ENCODE results near the gene CA11. TPM values are rescaled to one million over a fixed set of nuclear protein-coding genes. Genes with fewer than 3 reads are reported as not detected.
A peak's percentile ranks its signal among the peaks of the same experiment; 100 is the strongest.

CA11 gene
- total and polyA plus RNA-seq, 2 donors (not counting 1 experiment from before 2014, with no cell fraction given) = 1.7 to 4.1 TPM

DNA sequence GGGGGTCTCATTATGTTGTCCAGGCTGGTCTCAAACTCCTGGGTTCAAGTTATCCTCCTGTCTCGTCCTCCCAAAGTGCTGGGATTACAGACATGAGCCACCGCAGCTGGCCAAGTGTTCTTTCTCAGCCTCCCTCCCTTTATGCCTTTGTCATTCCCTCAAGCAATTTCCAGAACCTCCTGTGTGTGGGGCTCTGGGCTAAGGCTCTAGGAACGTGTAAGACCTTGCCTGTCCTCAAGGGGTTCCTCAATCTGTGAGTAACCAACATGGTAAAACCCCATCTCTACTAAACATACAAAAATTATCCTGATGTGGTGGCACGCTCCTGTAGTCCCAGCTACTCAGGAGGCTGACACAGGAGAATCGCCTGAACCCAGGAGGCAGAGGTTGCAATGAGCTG, 55.0 kb downstream of the CA11 start:
- no peaks in the 10 kb centered on the region for H3K9me3 ChIP-seq (ENCODE audit: control insufficient read depth, insufficient read depth, low read depth, low read length)
- no peaks in the 10 kb centered on the region for H3K27me3 ChIP-seq (ENCODE audit: control insufficient read depth, insufficient read depth, low read length)
- no peak overlapping the region for H3K4me2 ChIP-seq (ENCODE audit: extremely low read depth, insufficient read depth, low read length)
- no peak overlapping the region for H2AFZ ChIP-seq (ENCODE audit: low read length)
- no peaks in the 10 kb centered on the region for H3K4me1 ChIP-seq (ENCODE audit: control insufficient read depth, extremely low read depth, insufficient read depth, low read length)
- TF ChIP-seq EZH2 (IDR thresholded peaks at IDR 0.05; ENCODE audit: low read length, missing control alignments) = no peak
- TF ChIP-seq, protein P1, sequence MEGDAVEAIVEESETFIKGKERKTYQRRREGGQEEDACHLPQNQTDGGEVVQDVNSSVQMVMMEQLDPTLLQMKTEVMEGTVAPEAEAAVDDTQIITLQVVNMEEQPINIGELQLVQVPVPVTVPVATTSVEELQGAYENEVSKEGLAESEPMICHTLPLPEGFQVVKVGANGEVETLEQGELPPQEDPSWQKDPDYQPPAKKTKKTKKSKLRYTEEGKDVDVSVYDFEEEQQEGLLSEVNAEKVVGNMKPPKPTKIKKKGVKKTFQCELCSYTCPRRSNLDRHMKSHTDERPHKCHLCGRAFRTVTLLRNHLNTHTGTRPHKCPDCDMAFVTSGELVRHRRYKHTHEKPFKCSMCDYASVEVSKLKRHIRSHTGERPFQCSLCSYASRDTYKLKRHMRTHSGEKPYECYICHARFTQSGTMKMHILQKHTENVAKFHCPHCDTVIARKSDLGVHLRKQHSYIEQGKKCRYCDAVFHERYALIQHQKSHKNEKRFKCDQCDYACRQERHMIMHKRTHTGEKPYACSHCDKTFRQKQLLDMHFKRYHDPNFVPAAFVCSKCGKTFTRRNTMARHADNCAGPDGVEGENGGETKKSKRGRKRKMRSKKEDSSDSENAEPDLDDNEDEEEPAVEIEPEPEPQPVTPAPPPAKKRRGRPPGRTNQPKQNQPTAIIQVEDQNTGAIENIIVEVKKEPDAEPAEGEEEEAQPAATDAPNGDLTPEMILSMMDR (conservative IDR thresholded peaks at IDR 0.05 in 1 of 2, IDR thresholded peaks at IDR 0.05 in 1 of 2; ENCODE audit: low read depth in 1 of 2, low read length in 2 of 2) = no peak
- H4K20me1 ChIP-seq (ENCODE audit: control insufficient read depth, extremely low read depth, insufficient read depth, low read length) = no peaks in the 10 kb centered on the region
- H3K36me3 ChIP-seq (ENCODE audit: control insufficient read depth, insufficient read depth, low read length) = no peaks in the 10 kb centered on the region
- H3K27ac ChIP-seq (ENCODE audit: insufficient read depth, low read length) = no peak overlapping the region
- no peaks in the 10 kb centered on the region for H3K79me2 ChIP-seq (ENCODE audit: control insufficient read depth, insufficient read depth, low read length)
- no peak overlapping the region for H3K4me3 ChIP-seq (replicated peaks in 1 of 4; ENCODE audit: control extremely low read depth in 1 of 4, insufficient read depth in 1 of 4, low read depth in 3 of 4, low read length in 4 of 4)
- H3K9ac ChIP-seq (ENCODE audit: insufficient read depth, low read length) = no peak overlapping the region
- DNase-seq (ENCODE audit: low read depth in 2 of 2) = no peak

DNA sequence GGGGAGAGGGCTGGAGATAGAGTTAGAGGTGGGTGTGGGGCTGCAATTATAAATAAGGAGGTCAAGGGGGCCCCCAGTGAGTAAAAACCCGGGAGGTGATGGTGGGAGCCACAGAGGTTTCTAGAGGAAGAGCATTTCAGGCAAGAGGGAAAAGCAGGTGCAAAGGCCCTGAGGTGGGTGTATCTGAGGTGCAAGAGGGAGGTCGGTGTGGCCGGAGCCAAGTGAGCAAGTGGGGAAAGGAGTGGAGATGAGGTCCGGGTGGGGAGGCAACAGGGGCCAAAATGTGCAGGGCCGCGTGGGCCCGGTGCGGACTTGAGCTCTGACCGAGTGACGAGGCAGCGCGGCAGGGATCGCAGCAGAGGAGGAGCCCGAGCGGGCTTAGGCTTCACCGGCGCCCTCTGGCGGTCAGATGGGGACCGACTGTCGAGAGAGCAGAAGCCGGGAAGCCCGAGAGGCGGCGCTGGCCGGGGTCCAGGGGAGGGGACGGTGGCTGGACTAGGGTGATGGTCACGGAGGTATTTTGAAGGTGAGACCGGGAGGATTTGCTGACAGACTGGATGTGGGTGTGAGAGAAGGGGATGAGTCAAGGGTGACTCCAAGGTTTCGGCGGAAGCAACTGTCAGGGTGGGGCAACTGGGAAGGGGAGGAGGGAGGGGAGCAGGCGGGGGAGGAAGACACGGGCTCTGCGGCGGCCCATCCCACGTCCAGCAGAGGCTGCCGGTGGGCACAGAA, 57.2 kb downstream of the CA11 start:
- Histone ChIP-seq H3K9me3 (ENCODE audit: control insufficient read depth, insufficient read depth, low read depth, low read length) (no peaks in the 10 kb centered on the region), H3K27ac (ENCODE audit: insufficient read depth, low read length) (no peak overlapping the region), H4K20me1 (ENCODE audit: control insufficient read depth, extremely low read depth, insufficient read depth, low read length) (no peaks in the 10 kb centered on the region), H3K4me2 (ENCODE audit: extremely low read depth, insufficient read depth, low read length) (peak overlapping the region; percentile 79), H3K9ac (ENCODE audit: insufficient read depth, low read length) (peak overlapping the region; percentile 24), H3K27me3 (ENCODE audit: control insufficient read depth, insufficient read depth, low read length) (no peaks in the 10 kb centered on the region), H3K36me3 (ENCODE audit: control insufficient read depth, insufficient read depth, low read length) (no peaks in the 10 kb centered on the region), H2AFZ (ENCODE audit: low read length) (peak overlapping the region; percentile 90), H3K79me2 (ENCODE audit: control insufficient read depth, insufficient read depth, low read length) (no peaks in the 10 kb centered on the region), H3K4me1 (ENCODE audit: control insufficient read depth, extremely low read depth, insufficient read depth, low read length) (peaks cover 4% of the 10 kb centered on the region), H3K4me3 (replicated peaks in 1 of 4; ENCODE audit: control extremely low read depth in 1 of 4, insufficient read depth in 1 of 4, low read depth in 3 of 4, low read length in 4 of 4) (peak overlapping the region; percentile 26 to 56 (median 39))
- TF ChIP-seq, protein P1 (conservative IDR thresholded peaks at IDR 0.05 in 1 of 2, IDR thresholded peaks at IDR 0.05 in 1 of 2; ENCODE audit: low read depth in 1 of 2, low read length in 2 of 2) = peak; percentile 85 to 90
- no peak for TF ChIP-seq EZH2 (IDR thresholded peaks at IDR 0.05; ENCODE audit: low read length, missing control alignments)
- DNase-seq (ENCODE audit: low read depth in 2 of 2) = peak; percentile 74 to 81

Other genes starting within 250 kb of the CA11 start
- 9.1 and 12.1 TPM in 2 replicates for gene GRWD1, start 200.2 kb downstream of the CA11 start, total RNA-seq
- gene GRWD1, start 200.2 kb downstream of the CA11 start, polyA plus RNA-seq = 14.7 and 21.9 TPM in 2 replicates
- 0.26 and 0.50 TPM in 2 replicates for gene KCNJ14, start 190.6 kb downstream of the CA11 start, total RNA-seq
- 0.15 and 0.18 TPM in 2 replicates for gene KCNJ14, start 190.6 kb downstream of the CA11 start, polyA plus RNA-seq
- 25.8 and 27.2 TPM in 2 replicates for gene CYTH2, start 176.8 kb downstream of the CA11 start, total RNA-seq
- 18.6 and 26.6 TPM in 2 replicates for gene CYTH2, start 176.8 kb downstream of the CA11 start, polyA plus RNA-seq
- under 0.01 and 0.17 TPM in 2 replicates for gene LMTK3, start 134.4 kb downstream of the CA11 start, total RNA-seq
- 0.01 TPM in 1 of 2 replicates, not detected in the other for gene LMTK3, start 134.4 kb downstream of the CA11 start, polyA plus RNA-seq
- gene SULT2B1, start 94.0 kb downstream of the CA11 start, total RNA-seq = 0.33 TPM in 1 of 2 replicates, not detected in the other
- 0.10 TPM in 1 of 2 replicates, not detected in the other for gene SULT2B1, start 94.0 kb downstream of the CA11 start, polyA plus RNA-seq
- gene SPACA4, start 39.4 kb downstream of the CA11 start, total RNA-seq = not detected in 2 replicates
- not detected in 2 replicates for gene SPACA4, start 39.4 kb downstream of the CA11 start, polyA plus RNA-seq
- 0.50 and 1.0 TPM in 2 replicates for gene FAM83E, start 31.1 kb downstream of the CA11 start, total RNA-seq
- gene FAM83E, start 31.1 kb downstream of the CA11 start, polyA plus RNA-seq = not detected in 2 replicates
- 2,017 and 2,054 TPM in 2 replicates for gene RPL18, start 27.0 kb downstream of the CA11 start, total RNA-seq
- 1,166 and 1,578 TPM in 2 replicates for gene RPL18, start 27.0 kb downstream of the CA11 start, polyA plus RNA-seq
- 5.1 and 9.6 TPM in 2 replicates for gene SPHK2, start 26.7 kb downstream of the CA11 start, total RNA-seq
- 3.4 and 5.7 TPM in 2 replicates for gene SPHK2, start 26.7 kb downstream of the CA11 start, polyA plus RNA-seq
- 17.2 and 23.6 TPM in 2 replicates for gene DBP, start 8.8 kb downstream of the CA11 start, total RNA-seq
- 3.2 and 4.8 TPM in 2 replicates for gene DBP, start 8.8 kb downstream of the CA11 start, polyA plus RNA-seq
- under 0.01 and 0.51 TPM in 2 replicates for gene NTN5, start 26.8 kb upstream of the CA11 start, total RNA-seq
- 0.03 and 0.10 TPM in 2 replicates for gene NTN5, start 26.8 kb upstream of the CA11 start, polyA plus RNA-seq
- under 0.01 TPM in 1 of 2 replicates, not detected in the other for gene FUT2, start 49.8 kb upstream of the CA11 start, total RNA-seq
- not detected in 2 replicates for gene FUT2, start 49.8 kb upstream of the CA11 start, polyA plus RNA-seq
- gene MAMSTR, start 73.5 kb upstream of the CA11 start, total RNA-seq = 0.51 and 0.99 TPM in 2 replicates
- 0.84 and 1.8 TPM in 2 replicates for gene MAMSTR, start 73.5 kb upstream of the CA11 start, polyA plus RNA-seq
- 0.99 and 1.5 TPM in 2 replicates for gene RASIP1, start 94.4 kb upstream of the CA11 start, total RNA-seq
- 1.2 and 1.6 TPM in 2 replicates for gene RASIP1, start 94.4 kb upstream of the CA11 start, polyA plus RNA-seq
- not detected in 2 replicates for gene IZUMO1, start 100.7 kb upstream of the CA11 start, total RNA-seq
- not detected in 2 replicates for gene IZUMO1, start 100.7 kb upstream of the CA11 start, polyA plus RNA-seq
- under 0.01 and 0.17 TPM in 2 replicates for gene FUT1, start 106.5 kb upstream of the CA11 start, total RNA-seq
- gene FUT1, start 106.5 kb upstream of the CA11 start, polyA plus RNA-seq = 0.02 and 0.06 TPM in 2 replicates
- gene FGF21, start 109.3 kb upstream of the CA11 start, total RNA-seq = not detected in 2 replicates
- not detected in 2 replicates for gene FGF21, start 109.3 kb upstream of the CA11 start, polyA plus RNA-seq
- gene BCAT2, start 164.8 kb upstream of the CA11 start, total RNA-seq = 22.1 and 33.9 TPM in 2 replicates
- 22.8 and 23.2 TPM in 2 replicates for gene BCAT2, start 164.8 kb upstream of the CA11 start, polyA plus RNA-seq
- 7.7 and 11.1 TPM in 2 replicates for gene HSD17B14, start 190.3 kb upstream of the CA11 start, total RNA-seq
- gene HSD17B14, start 190.3 kb upstream of the CA11 start, polyA plus RNA-seq = 2.7 and 4.5 TPM in 2 replicates
- 18.7 and 20.0 TPM in 2 replicates for gene PLEKHA4, start 222.4 kb upstream of the CA11 start, total RNA-seq
- 6.6 and 11.1 TPM in 2 replicates for gene PLEKHA4, start 222.4 kb upstream of the CA11 start, polyA plus RNA-seq
- gene PPP1R15A, start 226.2 kb upstream of the CA11 start, total RNA-seq = 87.3 and 166 TPM in 2 replicates
- 46.3 and 116 TPM in 2 replicates for gene PPP1R15A, start 226.2 kb upstream of the CA11 start, polyA plus RNA-seq